PC-3 (cell line): ENCODE data around the gene AXL.
"Not testable (repeated sequence)": the region's sequence is repeated elsewhere in the genome, so short reads cannot be mapped to it uniquely, and the experiment has no call there.

Experiments used
- EZH2 ChIP-seq: fragments of 300-600 bp; sonication (generic); IDR thresholded peaks from one replicate; pipeline ENCODE4 v1.6.1; 2017; ENCODE audit warnings: antibody characterized with exemption, mild to moderate bottlenecking, low read length; ENCODE audit not compliant: unreplicated experiment
- EZH2phosphoT487 ChIP-seq: fragments of 300-600 bp; sonication (generic); IDR thresholded peaks from 2 replicates; pipeline ENCODE4 v1.6.1; 2018; ENCODE audit warnings: mild to moderate bottlenecking, antibody characterized with exemption, low read length, borderline replicate concordance
- TF ChIP-seq, protein P1 (sequence below): fragments of 300-600 bp; sonication (generic); conservative IDR thresholded peaks from 2 replicates; pipeline ENCODE4 v1.5.1; 2017; ENCODE audit warnings: antibody characterized with exemption, low read depth, mild to moderate bottlenecking, low read length

- TF ChIP-seq, protein P1, sequence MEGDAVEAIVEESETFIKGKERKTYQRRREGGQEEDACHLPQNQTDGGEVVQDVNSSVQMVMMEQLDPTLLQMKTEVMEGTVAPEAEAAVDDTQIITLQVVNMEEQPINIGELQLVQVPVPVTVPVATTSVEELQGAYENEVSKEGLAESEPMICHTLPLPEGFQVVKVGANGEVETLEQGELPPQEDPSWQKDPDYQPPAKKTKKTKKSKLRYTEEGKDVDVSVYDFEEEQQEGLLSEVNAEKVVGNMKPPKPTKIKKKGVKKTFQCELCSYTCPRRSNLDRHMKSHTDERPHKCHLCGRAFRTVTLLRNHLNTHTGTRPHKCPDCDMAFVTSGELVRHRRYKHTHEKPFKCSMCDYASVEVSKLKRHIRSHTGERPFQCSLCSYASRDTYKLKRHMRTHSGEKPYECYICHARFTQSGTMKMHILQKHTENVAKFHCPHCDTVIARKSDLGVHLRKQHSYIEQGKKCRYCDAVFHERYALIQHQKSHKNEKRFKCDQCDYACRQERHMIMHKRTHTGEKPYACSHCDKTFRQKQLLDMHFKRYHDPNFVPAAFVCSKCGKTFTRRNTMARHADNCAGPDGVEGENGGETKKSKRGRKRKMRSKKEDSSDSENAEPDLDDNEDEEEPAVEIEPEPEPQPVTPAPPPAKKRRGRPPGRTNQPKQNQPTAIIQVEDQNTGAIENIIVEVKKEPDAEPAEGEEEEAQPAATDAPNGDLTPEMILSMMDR: not testable (repeated sequence)
- not testable (repeated sequence) for TF ChIP-seq EZH2, EZH2phosphoT487
These were observed 10.3 kb downstream of the AXL start for GRCh38 chr19:41229338-41229737.
